ENCODE data around the gene C12orf76. TPM values are rescaled to one million over a fixed set of nuclear protein-coding genes. Genes with fewer than 3 reads are reported as not detected.

Gene C12orf76
- total RNA-seq, 2 experiments from 2014 or later: 12.1 to 12.9 TPM

GRCh38 chr12:110035534-110036104 lies 12.7 kb downstream of the C12orf76 start:
- CTCF ChIA-PET: interaction anchor here (0.5 to 0.9 kb wide), 4 partner anchors 31 to 230 kb away, joined by 3 to 4 read pairs (median 3); no protein-coding TSS in a partner anchor
- Mint-ChIP-seq H3K27ac (no peak overlapping the region), H3K4me3 (no peak overlapping the region), H3K36me3 (ENCODE audit: low read depth) (peaks cover 17% of the 10 kb centered on the region), H3K9me3 (no peaks in the 10 kb centered on the region), H3K27me3 (ENCODE audit: low read depth) (no peaks in the 10 kb centered on the region), H3K4me1 (ENCODE audit: low read depth) (peaks cover 22% of the 10 kb centered on the region)
- no peak for DNase-seq
- intact Hi-C loops (cut with micrococcal nuclease): no loop called here

- DNase-seq: no peak
- no peaks in the 10 kb centered on the region for H3K9me3 Mint-ChIP-seq
- CTCF ChIA-PET: interaction anchor here (0.6 kb wide), 1 partner anchor 9 kb away, joined by 3 read pairs; no protein-coding TSS in a partner anchor
- H3K27me3 Mint-ChIP-seq (ENCODE audit: low read depth): no peaks in the 10 kb centered on the region
- intact Hi-C loops (cut with micrococcal nuclease): no loop called here
- H3K36me3 Mint-ChIP-seq (ENCODE audit: low read depth): peaks cover 21% of the 10 kb centered on the region
- H3K4me3 Mint-ChIP-seq: no peak overlapping the region
- H3K4me1 Mint-ChIP-seq (ENCODE audit: low read depth): peaks cover 8% of the 10 kb centered on the region
- H3K27ac Mint-ChIP-seq: no peak overlapping the region
These were observed 14.4 kb downstream of the C12orf76 start for GRCh38 chr12:110033888-110034287.

GRCh38 chr12:110029290-110029815 lies 19.0 kb downstream of the C12orf76 start:
- Mint-ChIP-seq H3K4me1 (ENCODE audit: low read depth) (peaks cover 18% of the 10 kb centered on the region), H3K27ac (no peak overlapping the region), H3K9me3 (no peaks in the 10 kb centered on the region), H3K36me3 (ENCODE audit: low read depth) (peaks cover 21% of the 10 kb centered on the region), H3K4me3 (no peak overlapping the region), H3K27me3 (ENCODE audit: low read depth) (no peaks in the 10 kb centered on the region)
- DNase-seq: no peak
- intact Hi-C loops (cut with micrococcal nuclease): no loop called here
- CTCF ChIA-PET: interaction anchor here (0.5 to 1.1 kb wide), 2 partner anchors 25 to 576 kb away, joined by 3 to 4 read pairs; no protein-coding TSS in a partner anchor

- Mint-ChIP-seq H3K27me3 (ENCODE audit: low read depth) (no peaks in the 10 kb centered on the region), H3K36me3 (ENCODE audit: low read depth) (peaks cover 17% of the 10 kb centered on the region), H3K4me1 (ENCODE audit: low read depth) (peaks cover 24% of the 10 kb centered on the region), H3K4me3 (no peak overlapping the region), H3K27ac (peak overlapping the region; percentile 19), H3K9me3 (no peaks in the 10 kb centered on the region)
- CTCF ChIA-PET: interaction anchor here (1.1 kb wide), 1 partner anchor 24 kb away, joined by 4 read pairs; no protein-coding TSS in a partner anchor
- intact Hi-C loops (cut with micrococcal nuclease): no loop called here
- no peak for DNase-seq
These were observed 20.0 kb downstream of the C12orf76 start for GRCh38 chr12:110028323-110028722.

GRCh38 chr12:110024051-110024450 lies 24.3 kb downstream of the C12orf76 start:
- intact Hi-C loops (cut with micrococcal nuclease): no loop called here
- Mint-ChIP-seq H3K4me1 (ENCODE audit: low read depth) (peaks cover 21% of the 10 kb centered on the region), H3K36me3 (ENCODE audit: low read depth) (peaks cover 18% of the 10 kb centered on the region), H3K4me3 (no peak overlapping the region), H3K27ac (no peak overlapping the region), H3K27me3 (ENCODE audit: low read depth) (no peaks in the 10 kb centered on the region), H3K9me3 (no peaks in the 10 kb centered on the region)
- DNase-seq: no peak
- CTCF ChIA-PET: interaction anchor here (0.6 to 1.5 kb wide), 7 partner anchors 8 to 408 kb away, joined by 3 to 4 read pairs (median 3); no protein-coding TSS in a partner anchor

GRCh38 chr12:110023059-110023980 lies 25.0 kb downstream of the C12orf76 start:
- no peaks in the 10 kb centered on the region for H3K27me3 Mint-ChIP-seq (ENCODE audit: low read depth)
- no peak overlapping the region for H3K4me3 Mint-ChIP-seq
- no peaks in the 10 kb centered on the region for H3K9me3 Mint-ChIP-seq
- intact Hi-C loops (cut with micrococcal nuclease): no loop called here
- H3K4me1 Mint-ChIP-seq (ENCODE audit: low read depth): peaks cover 21% of the 10 kb centered on the region
- H3K27ac Mint-ChIP-seq: no peak overlapping the region
- CTCF ChIA-PET: interaction anchor here (0.7 to 1.5 kb wide), 5 partner anchors 10 to 408 kb away, joined by 3 to 6 read pairs (median 3); no protein-coding TSS in a partner anchor
- DNase-seq: no peak
- peaks cover 16% of the 10 kb centered on the region for H3K36me3 Mint-ChIP-seq (ENCODE audit: low read depth)

GRCh38 chr12:110020956-110021355 lies 27.4 kb downstream of the C12orf76 start:
- intact Hi-C loops (cut with micrococcal nuclease): no loop called here
- CTCF ChIA-PET: no interaction called here
- no peak overlapping the region for H3K4me3 Mint-ChIP-seq
- H3K4me1 Mint-ChIP-seq (ENCODE audit: low read depth): peaks cover 13% of the 10 kb centered on the region
- H3K27me3 Mint-ChIP-seq (ENCODE audit: low read depth): no peaks in the 10 kb centered on the region
- peaks cover 10% of the 10 kb centered on the region for H3K36me3 Mint-ChIP-seq (ENCODE audit: low read depth)
- no peak overlapping the region for H3K27ac Mint-ChIP-seq
- no peaks in the 10 kb centered on the region for H3K9me3 Mint-ChIP-seq
- DNase-seq: no peak

- CTCF ChIA-PET: interaction anchor here (0.7 kb wide), 1 partner anchor 9 kb away, joined by 4 read pairs; no protein-coding TSS in a partner anchor
- Mint-ChIP-seq H3K27ac (peak overlapping the region; percentile 20), H3K4me1 (ENCODE audit: low read depth) (peaks cover 42% of the 10 kb centered on the region), H3K27me3 (ENCODE audit: low read depth) (no peaks in the 10 kb centered on the region), H3K9me3 (no peaks in the 10 kb centered on the region), H3K4me3 (no peak overlapping the region), H3K36me3 (ENCODE audit: low read depth) (peaks cover 19% of the 10 kb centered on the region)
- DNase-seq: no peak
- intact Hi-C loops (cut with micrococcal nuclease): loop anchor here (1.0 kb wide), 1 partner anchor 81 kb away; no protein-coding TSS in a partner anchor
These were observed 33.2 kb downstream of the C12orf76 start for GRCh38 chr12:110015132-110015531.

GRCh38 chr12:110012659-110013058 lies 35.7 kb downstream of the C12orf76 start:
- Mint-ChIP-seq H3K4me3 (no peak overlapping the region), H3K27ac (peak overlapping the region; percentile 27), H3K36me3 (ENCODE audit: low read depth) (peaks cover 20% of the 10 kb centered on the region), H3K4me1 (ENCODE audit: low read depth) (peaks cover 65% of the 10 kb centered on the region), H3K9me3 (no peaks in the 10 kb centered on the region), H3K27me3 (ENCODE audit: low read depth) (no peaks in the 10 kb centered on the region)
- DNase-seq: no peak
- CTCF ChIA-PET: interaction anchor here (1.0 kb wide), 1 partner anchor 45 kb away, joined by 3 read pairs; no protein-coding TSS in a partner anchor
- intact Hi-C loops (cut with micrococcal nuclease): no loop called here

- Mint-ChIP-seq H3K4me3 (no peak overlapping the region), H3K4me1 (ENCODE audit: low read depth) (peaks cover 66% of the 10 kb centered on the region), H3K27ac (no peak overlapping the region), H3K36me3 (ENCODE audit: low read depth) (peaks cover 20% of the 10 kb centered on the region), H3K27me3 (ENCODE audit: low read depth) (no peaks in the 10 kb centered on the region), H3K9me3 (no peaks in the 10 kb centered on the region)
- no peak for DNase-seq
- intact Hi-C loops (cut with micrococcal nuclease): no loop called here
- CTCF ChIA-PET: no interaction called here
These were observed 36.2 kb downstream of the C12orf76 start for GRCh38 chr12:110012137-110012536.

GRCh38 chr12:110010853-110011723 lies 37.2 kb downstream of the C12orf76 start:
- H3K4me1 Mint-ChIP-seq (ENCODE audit: low read depth): peaks cover 76% of the 10 kb centered on the region
- peaks cover 2% of the 10 kb centered on the region for H3K9me3 Mint-ChIP-seq
- H3K27ac Mint-ChIP-seq: no peak overlapping the region
- CTCF ChIA-PET: interaction anchor here (0.9 kb wide), 1 partner anchor 11 kb away, joined by 6 read pairs; no protein-coding TSS in a partner anchor
- H3K36me3 Mint-ChIP-seq (ENCODE audit: low read depth): peaks cover 28% of the 10 kb centered on the region
- no peaks in the 10 kb centered on the region for H3K27me3 Mint-ChIP-seq (ENCODE audit: low read depth)
- intact Hi-C loops (cut with micrococcal nuclease): no loop called here
- H3K4me3 Mint-ChIP-seq: no peak overlapping the region
- DNase-seq: no peak

All from activated naive CD4-positive, alpha-beta T cell treated with anti-CD3 and anti-CD28 coated beads for 36 hours (primary cell).